Measurements from ENCODE around the gene SMIM27.

SMIM27 gene

GRCh38 chr9:32551276-32552051 lies 663 bp upstream of the SMIM27 start:
- peak; percentile 58 for DNase-seq
- in situ Hi-C loops (cut with MboI; ENCODE audit: low pct_unique_long_range_greater_than_20kb, low sequenced_read_pairs) = no loop called here

GRCh38 chr9:32554107-32554506 lies 2.0 kb downstream of the SMIM27 start:
- in situ Hi-C loops (cut with MboI; ENCODE audit: low pct_unique_long_range_greater_than_20kb, low sequenced_read_pairs) = no loop called here
- DNase-seq = peak; percentile 62

- DNase-seq = no peak
- in situ Hi-C loops (cut with MboI; ENCODE audit: low pct_unique_long_range_greater_than_20kb, low sequenced_read_pairs) = no loop called here
Observed at GRCh38 chr9:32554591-32554990, 2.5 kb downstream of the SMIM27 start.

- no peak for DNase-seq
- in situ Hi-C loops (cut with MboI; ENCODE audit: low pct_unique_long_range_greater_than_20kb, low sequenced_read_pairs) = no loop called here
Observed at GRCh38 chr9:32558408-32558934, 6.3 kb downstream of the SMIM27 start.

GRCh38 chr9:32565967-32566366 lies 13.8 kb downstream of the SMIM27 start:
- no peak for DNase-seq
- in situ Hi-C loops (cut with MboI; ENCODE audit: low pct_unique_long_range_greater_than_20kb, low sequenced_read_pairs) = no loop called here

GRCh38 chr9:32566770-32567169 lies 14.6 kb downstream of the SMIM27 start:
- in situ Hi-C loops (cut with MboI; ENCODE audit: low pct_unique_long_range_greater_than_20kb, low sequenced_read_pairs) = no loop called here

GRCh38 chr9:32570262-32570661 lies 18.1 kb downstream of the SMIM27 start:
- DNase-seq = no peak
- in situ Hi-C loops (cut with MboI; ENCODE audit: low pct_unique_long_range_greater_than_20kb, low sequenced_read_pairs) = loop anchor here (10.0 kb wide), 1 partner anchor 185 kb away; the partner anchor contains the start of gene ACO1

More at GRCh38 chr9:32566770-32567169, 14.6 kb downstream of the SMIM27 start:
- no peak for DNase-seq

- DNase-seq = peak; percentile 86
- in situ Hi-C loops (cut with MboI; ENCODE audit: low pct_unique_long_range_greater_than_20kb, low sequenced_read_pairs) = loop anchor here (10.0 kb wide), 1 partner anchor 187 kb away; the partner anchor contains the start of gene ACO1
Observed at GRCh38 chr9:32571969-32572899, 20.1 kb downstream of the SMIM27 start.

- in situ Hi-C loops (cut with MboI; ENCODE audit: low pct_unique_long_range_greater_than_20kb, low sequenced_read_pairs) = loop anchor here (10.0 kb wide), 1 partner anchor 188 kb away; the partner anchor contains the start of gene ACO1
- DNase-seq = peak; percentile 95
Observed at GRCh38 chr9:32572900-32573523, 20.9 kb downstream of the SMIM27 start, which contains the start of gene NDUFB6. Gene NDUFB6 (minus strand): TSS chr9:32573159. CDS start chr9:32573060, 99 bp downstream.

- no peak for DNase-seq
- in situ Hi-C loops (cut with MboI; ENCODE audit: low pct_unique_long_range_greater_than_20kb, low sequenced_read_pairs) = loop anchor here (10.0 kb wide), 1 partner anchor 189 kb away; the partner anchor contains the start of gene ACO1
Observed at GRCh38 chr9:32573821-32574220, 21.7 kb downstream of the SMIM27 start.

- no peak for DNase-seq
- in situ Hi-C loops (cut with MboI; ENCODE audit: low pct_unique_long_range_greater_than_20kb, low sequenced_read_pairs) = loop anchor here (10.0 to 25.0 kb wide), 2 partner anchors 190 to 387 kb away; partner anchors contain the start of gene ACO1
Observed at GRCh38 chr9:32574858-32575257, 22.7 kb downstream of the SMIM27 start.

GRCh38 chr9:32577316-32577715 lies 25.2 kb downstream of the SMIM27 start:
- no peak for DNase-seq
- in situ Hi-C loops (cut with MboI; ENCODE audit: low pct_unique_long_range_greater_than_20kb, low sequenced_read_pairs) = loop anchor here (10.0 to 25.0 kb wide), 2 partner anchors 193 to 385 kb away; partner anchors contain the start of gene ACO1

- in situ Hi-C loops (cut with MboI; ENCODE audit: low pct_unique_long_range_greater_than_20kb, low sequenced_read_pairs) = loop anchor here (10.0 to 25.0 kb wide), 2 partner anchors 194 to 383 kb away; partner anchors contain the start of gene ACO1
- no peak for DNase-seq
Observed at GRCh38 chr9:32578976-32579375, 26.8 kb downstream of the SMIM27 start.

- peak; percentile 63 for DNase-seq
- in situ Hi-C loops (cut with MboI; ENCODE audit: low pct_unique_long_range_greater_than_20kb, low sequenced_read_pairs) = loop anchor here (10.0 to 25.0 kb wide), 2 partner anchors 195 to 382 kb away; partner anchors contain the start of gene ACO1
Observed at GRCh38 chr9:32579706-32580331, 27.7 kb downstream of the SMIM27 start.

- in situ Hi-C loops (cut with MboI; ENCODE audit: low pct_unique_long_range_greater_than_20kb, low sequenced_read_pairs) = loop anchor here (25.0 kb wide), 1 partner anchor 382 kb away; no protein-coding TSS in a partner anchor
- no peak for DNase-seq
Observed at GRCh38 chr9:32580631-32581300, 28.6 kb downstream of the SMIM27 start.

- peak; percentile 71 for DNase-seq
- in situ Hi-C loops (cut with MboI; ENCODE audit: low pct_unique_long_range_greater_than_20kb, low sequenced_read_pairs) = loop anchor here (25.0 kb wide), 1 partner anchor 381 kb away; no protein-coding TSS in a partner anchor
Observed at GRCh38 chr9:32581512-32582143, 29.5 kb downstream of the SMIM27 start.

GRCh38 chr9:32584784-32585183 lies 32.7 kb downstream of the SMIM27 start:
- DNase-seq = no peak
- in situ Hi-C loops (cut with MboI; ENCODE audit: low pct_unique_long_range_greater_than_20kb, low sequenced_read_pairs) = loop anchor here (25.0 kb wide), 1 partner anchor 378 kb away; no protein-coding TSS in a partner anchor
